GM18508 (cell line): Measurements from ENCODE around the gene MMP1.

ENCODE experiments used
- ATAC-seq: cut with Tn5 transposase; IDR thresholded peaks from one replicate; pipeline ENCODE4 v1.9.1; 2021; ENCODE audit warnings: moderate number of reproducible peaks; ENCODE audit not compliant: insufficient read depth, unreplicated experiment

The MMP1 gene

DNA sequence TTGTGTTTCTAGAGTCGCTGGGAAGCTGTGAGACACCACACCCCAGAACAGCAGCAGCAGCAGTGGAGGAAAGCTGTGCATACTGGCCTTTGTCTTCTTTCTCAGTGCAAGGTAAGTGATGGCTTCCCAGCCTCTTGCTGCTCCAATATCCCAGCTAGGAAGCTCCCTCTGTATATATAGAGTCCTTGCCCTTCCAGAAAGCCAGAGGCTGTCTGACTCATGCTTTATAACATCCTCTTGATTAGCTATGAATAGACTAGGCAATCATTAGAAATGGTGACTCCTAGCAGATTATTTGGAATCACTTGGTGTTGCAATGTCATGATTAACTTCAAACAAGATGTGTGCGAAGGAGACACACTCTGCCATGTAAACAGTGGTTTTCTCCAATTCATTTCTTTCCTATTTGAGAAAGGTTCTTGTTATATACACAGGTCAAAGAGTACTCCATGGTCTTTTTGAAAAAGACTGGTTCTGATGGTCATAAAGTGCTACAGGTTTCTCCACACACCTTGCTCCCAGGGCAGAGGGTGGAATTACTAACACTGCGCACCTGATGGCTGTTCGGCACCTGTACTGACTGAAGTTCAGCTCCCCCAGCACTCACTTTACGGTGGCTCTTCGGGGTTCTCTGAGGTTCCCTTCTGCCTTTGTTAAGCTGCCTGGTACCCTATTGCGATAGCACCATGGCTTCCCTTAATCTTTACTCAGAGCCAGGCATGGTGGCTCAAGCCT, at the start of gene MMP1:
MMP1 (minus strand) TSS at position 149 of the 735 bp plus-strand sequence; CDS start at position 81, 68 bp downstream.
- ATAC-seq, result no peak

- no peak for ATAC-seq
Measured at GRCh38 chr11:102846292-102846691, 48.3 kb upstream of the MMP1 start.

GRCh38 chr11:102843489-102843888, 45.5 kb upstream of the MMP1 start, which contains the start of gene MMP3:
MMP3 (minus strand) TSS chr11:102843609; CDS start chr11:102843546, 63 bp downstream.
- ATAC-seq, result no peak

DNA sequence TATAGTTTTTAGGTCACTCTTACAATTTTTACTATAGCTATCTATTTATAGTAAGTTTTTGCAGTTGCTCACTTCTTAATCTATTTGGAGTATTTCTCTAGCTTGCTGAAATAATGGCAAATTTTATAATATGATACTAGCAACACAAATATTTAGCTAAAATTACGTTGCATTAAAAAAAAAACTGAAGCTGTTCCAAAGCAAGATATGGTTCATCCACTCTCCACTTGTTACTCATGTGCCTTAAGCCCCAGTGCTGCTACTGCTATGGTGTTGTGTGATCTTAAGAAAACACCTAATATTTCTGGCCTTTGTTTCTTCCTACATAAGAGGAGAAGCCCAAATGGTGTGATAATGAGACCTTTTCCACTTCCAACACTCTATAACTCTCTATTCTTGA, 45.0 kb upstream of the MMP1 start:
- ATAC-seq, result no peak

DNA sequence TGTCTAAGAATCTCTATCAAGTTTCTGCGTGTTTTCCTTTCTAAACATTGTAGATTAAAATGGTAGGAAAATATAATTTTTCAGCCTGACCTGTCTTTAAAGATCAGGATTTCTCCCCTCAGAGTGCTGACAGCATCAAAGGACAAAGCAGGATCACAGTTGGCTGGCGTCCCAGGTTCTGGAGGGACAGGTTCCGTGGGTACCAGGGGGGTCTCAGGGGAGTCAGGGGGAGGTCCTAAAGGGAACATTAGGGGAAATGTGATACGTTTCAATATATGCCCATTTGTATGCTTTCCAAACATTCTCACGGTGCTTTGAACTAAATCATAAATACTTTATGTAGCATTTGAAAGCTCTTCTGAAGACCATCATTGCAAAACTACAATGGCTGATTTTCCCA, 42.1 kb upstream of the MMP1 start:
- no peak for ATAC-seq

- ATAC-seq, result no peak
Measured at GRCh38 chr11:102837646-102838045, 39.7 kb upstream of the MMP1 start.

GRCh38 chr11:102837156-102837555, 39.2 kb upstream of the MMP1 start:
- ATAC-seq, result no peak

GRCh38 chr11:102836290-102836875, 38.4 kb upstream of the MMP1 start:
- no peak for ATAC-seq

GRCh38 chr11:102833731-102834130, 35.8 kb upstream of the MMP1 start:
- no peak for ATAC-seq

GRCh38 chr11:102832612-102833011, 34.7 kb upstream of the MMP1 start:
- ATAC-seq, result no peak

GRCh38 chr11:102831489-102832440, 33.8 kb upstream of the MMP1 start:
- ATAC-seq, result no peak

GRCh38 chr11:102831128-102831488, 33.1 kb upstream of the MMP1 start:
- ATAC-seq, result no peak

- ATAC-seq, result no peak
Measured at GRCh38 chr11:102830001-102830727, 32.2 kb upstream of the MMP1 start.

DNA sequence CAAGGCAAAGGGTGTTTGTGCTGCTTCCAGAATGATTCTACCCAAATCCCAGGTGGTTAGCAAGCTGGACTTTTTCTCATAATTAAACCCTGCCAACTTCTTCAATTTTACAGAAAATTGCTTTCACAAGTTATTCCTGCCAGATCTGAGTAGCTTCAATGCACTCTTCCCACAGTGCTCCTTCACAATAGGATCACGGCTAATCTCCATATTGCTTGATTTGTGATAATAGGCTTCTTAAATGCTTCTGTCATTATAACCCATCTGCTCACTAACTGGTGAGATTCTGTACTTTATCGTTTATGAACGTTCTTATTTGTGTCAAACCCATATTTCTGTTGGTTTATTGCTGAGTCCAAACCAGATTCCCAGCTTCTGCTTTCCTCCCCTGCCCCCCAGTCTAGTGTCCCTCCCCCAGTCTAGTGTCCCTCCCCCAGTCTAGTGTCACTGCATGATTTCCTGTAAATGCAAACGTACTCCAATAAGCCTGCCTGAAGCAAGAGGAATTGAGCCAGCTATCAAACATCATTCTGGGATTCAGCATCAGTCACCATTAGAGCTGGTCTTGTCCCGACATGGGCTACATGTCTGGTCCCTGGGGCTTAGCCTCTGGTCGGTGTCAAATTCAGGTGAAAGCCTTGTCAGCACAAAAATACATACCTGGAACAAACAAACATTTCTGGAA, 31.5 kb upstream of the MMP1 start:
- ATAC-seq, result no peak

DNA sequence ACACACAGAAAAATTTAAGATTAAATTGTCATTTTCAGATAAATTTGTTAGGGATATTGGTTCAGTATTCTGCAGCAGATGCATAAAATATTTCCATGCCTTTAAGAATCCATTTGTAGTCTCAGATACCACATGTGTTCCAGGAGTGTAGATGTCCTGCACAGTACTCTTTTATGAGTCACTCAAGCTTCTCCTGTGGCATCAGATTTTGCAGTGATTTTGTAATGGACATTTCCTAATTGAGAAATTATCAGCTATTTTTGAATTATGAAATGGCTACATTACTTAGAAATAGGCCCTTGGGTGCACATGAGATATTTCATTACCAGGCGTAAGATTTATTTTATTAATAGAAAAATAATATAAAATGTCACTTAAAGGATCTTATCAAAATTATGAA, 26.6 kb upstream of the MMP1 start:
- no peak for ATAC-seq

DNA sequence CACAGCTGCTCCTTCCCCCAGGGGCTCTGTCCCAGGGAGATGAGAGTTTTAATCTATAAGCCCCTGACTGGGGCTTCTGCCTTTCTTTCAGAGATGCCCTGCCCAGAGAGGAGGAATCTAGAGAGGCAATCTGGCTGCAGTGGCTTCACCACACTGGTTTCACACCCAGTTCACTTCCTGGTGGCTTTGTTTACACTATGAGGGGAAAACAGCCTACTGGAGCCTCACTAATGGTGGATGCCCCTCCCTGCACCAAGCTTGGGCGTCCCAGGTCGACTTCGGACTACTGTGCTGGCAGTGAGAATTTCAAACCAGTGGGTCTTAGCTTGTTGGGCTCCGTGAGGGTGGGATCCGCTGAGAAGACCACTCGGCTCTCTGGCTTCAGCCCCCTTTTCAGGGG, 21.5 kb upstream of the MMP1 start:
- no peak for ATAC-seq

GRCh38 chr11:102813484-102813883, 15.5 kb upstream of the MMP1 start:
- ATAC-seq, result no peak

DNA sequence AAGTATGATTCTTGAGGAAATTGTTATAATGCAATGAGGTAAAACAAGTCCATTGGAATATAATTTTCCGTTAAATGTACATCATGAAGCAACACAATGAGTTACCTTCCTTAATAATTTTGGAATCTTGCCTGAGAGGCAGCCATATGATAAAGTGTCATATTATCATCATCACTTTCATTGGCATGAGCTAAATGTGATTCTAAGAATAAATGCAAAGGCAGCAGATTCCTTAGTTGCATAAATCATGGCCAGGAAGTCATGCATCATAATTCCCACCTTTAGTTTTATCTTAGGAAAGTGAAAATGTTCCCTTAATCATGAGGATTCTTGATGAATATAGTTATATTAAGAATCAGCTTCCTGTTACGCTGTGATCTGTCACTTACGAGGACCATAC, 14.2 kb upstream of the MMP1 start:
- no peak for ATAC-seq

DNA sequence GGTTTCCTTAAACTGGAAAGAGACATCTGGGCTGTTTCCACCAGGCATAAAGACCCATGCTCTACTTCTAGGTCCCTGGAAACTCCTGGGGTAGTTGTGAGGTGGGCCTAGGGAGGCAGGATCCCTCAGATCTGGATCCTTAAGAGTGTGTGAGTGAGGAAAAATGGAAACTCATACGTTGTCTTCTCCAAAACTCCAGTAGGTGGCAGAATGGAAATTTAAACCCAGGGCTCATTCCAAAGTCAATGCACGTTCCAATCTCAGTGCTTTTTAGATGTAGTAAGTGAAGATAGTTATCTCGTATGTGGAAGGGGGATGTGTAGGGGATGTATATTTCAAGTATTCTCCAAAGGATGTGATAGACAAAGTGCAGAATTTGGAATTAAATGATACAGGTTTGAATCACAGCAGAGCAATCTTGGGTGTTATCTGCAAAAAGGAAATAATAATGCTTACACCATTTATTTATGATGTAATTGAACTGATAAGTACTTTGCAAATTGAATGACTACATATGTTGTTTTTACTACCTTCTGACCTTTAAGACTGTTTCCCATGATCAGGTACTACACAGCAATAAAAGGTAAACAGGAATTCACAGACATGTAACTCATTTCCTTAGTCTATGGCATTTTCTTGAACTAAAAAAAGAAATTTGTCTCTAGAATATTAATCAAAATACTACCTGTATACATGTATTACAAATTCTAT, 13.1 kb upstream of the MMP1 start:
- ATAC-seq, result no peak
